Stimulated activated CD4-positive, alpha-beta T cell treated with anti-CD3 and anti-CD28 coated beads, Interleukin-4, amount 100 ng/mL, for 4 hours (primary cell): ENCODE results near the gene C1orf53.
"Not testable (repeated sequence)": the region's sequence is repeated elsewhere in the genome, so short reads cannot be mapped to it uniquely, and the experiment has no call there.

Experiments used
- DNase-seq, 2 experiments: peaks; one replicate each; pipeline ENCODE4 v3.0.0-alpha.2; 2020

The C1orf53 gene

GRCh38 chr1:197902454-197903195, at the start of gene C1orf53:
TSS of gene C1orf53 (plus strand) at chr1:197902630. CDS start at chr1:197902650, 20 bp downstream.
- DNase-seq = peak; percentile 77 to 81

- not testable (repeated sequence) for DNase-seq
These were observed 46.7 kb upstream of the C1orf53 start for GRCh38 chr1:197855751-197856150.

GRCh38 chr1:197857477-197857876, 45.0 kb upstream of the C1orf53 start:
- DNase-seq = no peak

GRCh38 chr1:197859024-197859423, 43.4 kb upstream of the C1orf53 start:
- no peak for DNase-seq

- DNase-seq = no peak
These were observed 40.2 kb upstream of the C1orf53 start for GRCh38 chr1:197862221-197862620.

- no peak for DNase-seq
These were observed 39.8 kb upstream of the C1orf53 start for GRCh38 chr1:197862671-197863070.

- DNase-seq = no peak
These were observed 36.6 kb upstream of the C1orf53 start for GRCh38 chr1:197865809-197866208.

GRCh38 chr1:197868751-197869489, 33.5 kb upstream of the C1orf53 start:
- peak in 1 of 2 experiments; percentile 28 for DNase-seq

- no peak for DNase-seq
These were observed 32.8 kb upstream of the C1orf53 start for GRCh38 chr1:197869490-197870077.

GRCh38 chr1:197876894-197877293, 25.5 kb upstream of the C1orf53 start:
- DNase-seq = no peak

- DNase-seq = not testable (repeated sequence)
These were observed 22.0 kb upstream of the C1orf53 start for GRCh38 chr1:197880385-197880784.

GRCh38 chr1:197882241-197882640, 20.2 kb upstream of the C1orf53 start:
- not testable (repeated sequence) for DNase-seq

GRCh38 chr1:197884173-197884572, 18.3 kb upstream of the C1orf53 start:
- no peak for DNase-seq

GRCh38 chr1:197890936-197891335, 11.5 kb upstream of the C1orf53 start:
- no peak for DNase-seq

GRCh38 chr1:197892684-197893083, 9.7 kb upstream of the C1orf53 start:
- DNase-seq = no peak

- DNase-seq = no peak
These were observed 6.1 kb upstream of the C1orf53 start for GRCh38 chr1:197896301-197896700.

GRCh38 chr1:197899037-197899436, 3.4 kb upstream of the C1orf53 start:
- DNase-seq = no peak

GRCh38 chr1:197902131-197902453, 338 bp upstream of the C1orf53 start:
- DNase-seq = no peak

GRCh38 chr1:197903196-197903514, 725 bp downstream of the C1orf53 start:
- no peak for DNase-seq

GRCh38 chr1:197904126-197904787, 1.8 kb downstream of the C1orf53 start:
- no peak for DNase-seq

- DNase-seq = no peak
These were observed 3.4 kb downstream of the C1orf53 start for GRCh38 chr1:197905699-197906351.

- no peak for DNase-seq
These were observed 5.6 kb downstream of the C1orf53 start for GRCh38 chr1:197907846-197908616.
